Smooth muscle cell (in vitro differentiated cells): ENCODE data around the gene TENT4A. TPM values are rescaled to one million over a fixed set of nuclear protein-coding genes. Genes with fewer than 3 reads are reported as not detected.

Experiments
- DNase-seq: peaks from one replicate; lab custom pipeline; 2025; ENCODE audit not compliant: unreplicated experiment; lab: John Stamatoyannopoulos, UW
- H2AFZ ChIP-seq: fragments of 200-600 bp; sonication (generic); 2 replicates; pipeline ENCODE4 v1.6.0; 2016; ENCODE audit warnings: antibody characterized with exemption, low read depth, mild to moderate bottlenecking
- H3F3A ChIP-seq: fragments of 200-600 bp; sonication (generic); 2 replicates; pipeline ENCODE4 v1.6.0; 2017; ENCODE audit warnings: antibody characterized with exemption, low read depth
- H3K27ac ChIP-seq: fragments of 200-600 bp; sonication (generic); 2 replicates; pipeline ENCODE4 v1.5.1; 2016; ENCODE audit warnings: low read depth, mild to moderate bottlenecking
- H3K27me3 ChIP-seq: fragments of 200-600 bp; sonication (generic); 2 replicates; pipeline ENCODE4 v1.6.1; 2016; ENCODE audit warnings: low read depth, mild to moderate bottlenecking
- H3K36me3 ChIP-seq: fragments of 200-600 bp; sonication (generic); 2 replicates; pipeline ENCODE4 v1.5.1; 2016; ENCODE audit warnings: low read depth
- H3K4me1 ChIP-seq: fragments of 200-600 bp; sonication (generic); 2 replicates; pipeline ENCODE4 v1.5.1; 2016; ENCODE audit warnings: low read depth
- H3K4me2 ChIP-seq: fragments of 200-600 bp; sonication (generic); 2 replicates; pipeline ENCODE4 v1.6.0; 2016; ENCODE audit warnings: mild to moderate bottlenecking
- H3K4me3 ChIP-seq: fragments of 200-600 bp; sonication (generic); 2 replicates; pipeline ENCODE4 v1.5.1; 2016; ENCODE audit warnings: mild to moderate bottlenecking
- H3K79me2 ChIP-seq: fragments of 200-600 bp; sonication (generic); 2 replicates; pipeline ENCODE4 v1.6.0; 2016; ENCODE audit warnings: low read depth, mild to moderate bottlenecking
- H3K9ac ChIP-seq: fragments of 200-600 bp; sonication (generic); 2 replicates; pipeline ENCODE4 v1.6.0; 2016; ENCODE audit warnings: low read depth
- H3K9me3 ChIP-seq: fragments of 200-600 bp; sonication (generic); replicated peaks from 2 replicates; pipeline ENCODE4 v1.5.1; 2016; ENCODE audit warnings: low read depth
- H4K20me1 ChIP-seq: fragments of 200-600 bp; sonication (generic); 2 replicates; pipeline ENCODE4 v1.6.0; 2016; ENCODE audit warnings: low read depth
- CTCF ChIP-seq: fragments of 200-600 bp; sonication (generic); IDR thresholded peaks from 2 replicates; pipeline ENCODE4 v1.5.1; 2017; ENCODE audit warnings: borderline replicate concordance, mild to moderate bottlenecking, antibody characterized with exemption; ENCODE audit not compliant: insufficient read depth, poor library complexity, severe bottlenecking
- WGBS: methylation state at CpG from one replicate; pipeline ENCODE4 v1.1.7; 2016; ENCODE audit warnings: low lambda C conversion rate; 5-methylcytosine and 5-hydroxymethylcytosine counted together
- polyA plus RNA-seq: library from polyadenylated mRNA; unstranded; fragments of >200 nt; fragmentation: Nextera tagmentation; extraction: Ambion mirVana; gene quantifications from 2 replicates; pipeline ENCODE4 v1.2.1, GENCODE V29; 2016
- total RNA-seq: library from RNA; depleted of rRNA; stranded (reverse); fragments of >200 nt; gene quantifications from 2 replicates; pipeline ENCODE4 v1.2.3, GENCODE V29; 2014

TENT4A gene
- total and polyA plus RNA-seq, 2 experiments from 2014 or later: 10.0 to 16.2 TPM

GRCh38 chr5:6732634-6733410 lies 19.6 kb downstream of the TENT4A start:
- Histone ChIP-seq H3K9me3 (no peaks in the 10 kb centered on the region), H3K79me2 (peaks cover 97% of the 10 kb centered on the region), H3K4me2 (peak overlapping the region; percentile 81), H3K27ac (peak overlapping the region; percentile 97), H3K36me3 (no peaks in the 10 kb centered on the region), H3K27me3 (no peaks in the 10 kb centered on the region), H2AFZ (no peak overlapping the region), H3K9ac (peak overlapping the region; percentile 81), H3K4me1 (peaks cover 24% of the 10 kb centered on the region), H4K20me1 (peaks cover 99% of the 10 kb centered on the region), H3F3A (peaks cover 8% of the 10 kb centered on the region), H3K4me3 (no peak overlapping the region)
- TF ChIP-seq CTCF: no peak
- DNase-seq: no peak
- 60% methylated on average over 13 of the region's 13 CpGs for WGBS

DNA sequence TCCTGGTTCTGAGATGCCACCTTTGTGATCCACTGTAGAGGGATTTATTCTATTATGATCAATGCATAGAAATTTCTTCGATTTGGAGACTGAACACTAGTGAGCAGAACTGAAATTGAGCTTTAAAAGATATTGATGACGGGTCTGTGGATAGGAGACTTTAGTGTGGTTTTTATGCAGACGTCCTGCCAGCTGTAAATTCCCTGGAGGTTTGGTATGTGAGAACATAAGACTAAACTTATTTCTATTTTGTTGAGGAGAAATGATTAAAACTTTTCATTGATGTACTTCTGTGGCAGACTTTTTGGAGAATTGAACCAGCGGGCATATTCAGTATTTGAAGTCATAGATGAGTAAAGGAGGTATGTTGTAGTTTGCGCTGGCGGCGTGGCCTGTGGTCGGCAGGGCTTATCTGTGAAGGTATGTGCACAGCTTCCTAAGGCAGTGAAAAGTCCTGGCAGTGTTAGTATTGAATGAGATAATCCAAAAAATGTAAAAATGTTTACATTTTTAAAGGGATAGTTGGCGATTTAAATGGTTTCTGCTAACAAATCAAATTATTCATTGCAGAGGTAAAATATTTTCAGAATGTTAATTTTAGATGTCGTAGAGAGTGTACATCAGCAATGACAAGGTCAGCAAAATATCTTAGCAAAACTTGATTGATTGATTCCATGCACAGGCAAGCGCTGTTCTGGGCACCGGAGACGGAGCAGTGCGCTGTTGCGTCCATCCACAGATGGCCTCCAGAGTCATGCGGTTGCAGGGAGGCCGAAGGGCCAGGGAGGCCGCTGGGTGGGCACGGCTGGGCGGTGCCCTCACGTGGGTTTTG lies 20.4 kb downstream of the TENT4A start:
- H3K27ac ChIP-seq: peak overlapping the region; percentile 97
- H3K9ac ChIP-seq: peak overlapping the region; percentile 81
- no peaks in the 10 kb centered on the region for H3K27me3 ChIP-seq
- peaks cover 24% of the 10 kb centered on the region for H3K4me1 ChIP-seq
- H3F3A ChIP-seq: peaks cover 8% of the 10 kb centered on the region
- no peaks in the 10 kb centered on the region for H3K9me3 ChIP-seq
- H3K4me2 ChIP-seq: peak overlapping the region; percentile 81
- no peaks in the 10 kb centered on the region for H3K36me3 ChIP-seq
- H3K4me3 ChIP-seq: no peak overlapping the region
- peaks cover 92% of the 10 kb centered on the region for H3K79me2 ChIP-seq
- H2AFZ ChIP-seq: no peak overlapping the region
- TF ChIP-seq CTCF: no peak
- WGBS: 70% methylated on average over 21 of the region's 21 CpGs
- DNase-seq: no peak
- peaks cover 99% of the 10 kb centered on the region for H4K20me1 ChIP-seq

DNA sequence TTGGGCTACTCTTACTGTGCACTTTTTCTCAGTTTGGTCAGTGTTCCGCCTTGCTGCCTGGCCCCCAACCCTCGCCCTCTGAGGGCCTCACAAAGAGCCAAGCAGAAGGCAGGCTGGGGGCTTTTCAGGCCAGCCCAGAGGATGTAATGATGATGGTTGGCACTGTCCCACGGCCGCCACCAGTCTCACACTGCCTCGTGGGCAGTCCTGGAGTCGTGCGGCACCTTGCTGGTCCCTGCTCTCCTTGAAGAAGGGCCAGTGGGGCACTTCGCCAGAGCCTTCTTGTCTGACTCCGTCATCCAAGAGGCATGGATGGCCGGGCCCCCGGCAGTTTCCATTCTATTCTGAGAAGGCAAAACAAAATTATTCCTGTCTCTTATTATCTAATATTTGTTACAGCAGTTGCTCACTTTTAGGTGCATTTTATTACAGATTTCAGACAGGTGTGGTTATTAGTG lies 21.0 kb downstream of the TENT4A start:
- H3K27me3 ChIP-seq: no peaks in the 10 kb centered on the region
- H3K4me3 ChIP-seq: no peak overlapping the region
- H3K36me3 ChIP-seq: no peaks in the 10 kb centered on the region
- no peak overlapping the region for H3K27ac ChIP-seq
- peak overlapping the region; percentile 23 for H3K4me2 ChIP-seq
- H3F3A ChIP-seq: peaks cover 8% of the 10 kb centered on the region
- peaks cover 96% of the 10 kb centered on the region for H4K20me1 ChIP-seq
- H3K9me3 ChIP-seq: no peaks in the 10 kb centered on the region
- no peak overlapping the region for H3K9ac ChIP-seq
- no peak overlapping the region for H2AFZ ChIP-seq
- no peak for TF ChIP-seq CTCF
- no peak for DNase-seq
- peaks cover 92% of the 10 kb centered on the region for H3K79me2 ChIP-seq
- peaks cover 24% of the 10 kb centered on the region for H3K4me1 ChIP-seq
- 86% methylated on average over 11 of the region's 11 CpGs for WGBS
